H9 (cell line): ENCODE measurements around the gene FRZB. TPM values are rescaled to one million over a fixed set of nuclear protein-coding genes. Genes with fewer than 3 reads are reported as not detected.

Experiments used
- DNase-seq: peaks from one replicate; pipeline ENCODE4 v3.0.0-alpha.2; 2017
- H2AFZ ChIP-seq: one replicate; pipeline ENCODE4 v1.6.1; 2013; ENCODE audit warnings: mild to moderate bottlenecking, low read length, control low read depth, moderate library complexity
- H2AK5ac ChIP-seq: 2 replicates; pipeline ENCODE4 v1.6.1; 2013; ENCODE audit warnings: low read length, control low read depth, mixed read lengths; ENCODE audit not compliant: insufficient read length
- H2BK120ac ChIP-seq: one replicate; pipeline ENCODE4 v1.6.1; 2013; ENCODE audit warnings: low read depth, mild to moderate bottlenecking, low read length, control low read depth, inconsistent platforms; ENCODE audit not compliant: poor library complexity, severe bottlenecking
- H2BK12ac ChIP-seq: 2 replicates; pipeline ENCODE4 v1.6.1; 2013; ENCODE audit warnings: low read length, control low read depth, mixed read lengths, low read depth; ENCODE audit not compliant: insufficient read length
- H2BK15ac ChIP-seq: 2 replicates; pipeline ENCODE4 v1.6.1; 2013; ENCODE audit warnings: low read depth, low read length, control low read depth
- H2BK20ac ChIP-seq: one replicate; pipeline ENCODE4 v1.6.1; 2013; ENCODE audit warnings: low read depth, mild to moderate bottlenecking, low read length, control low read depth, inconsistent platforms; ENCODE audit not compliant: poor library complexity, severe bottlenecking
- H2BK5ac ChIP-seq: 2 replicates; pipeline ENCODE4 v1.6.1; 2013; ENCODE audit warnings: low read length, control low read depth, mixed read lengths; ENCODE audit not compliant: insufficient read length
- H3K14ac ChIP-seq: 2 replicates; pipeline ENCODE4 v1.6.1; 2013; ENCODE audit warnings: low read length, control low read depth; ENCODE audit not compliant: insufficient read depth
- H3K18ac ChIP-seq: 2 replicates; pipeline ENCODE4 v1.6.1; 2013; ENCODE audit warnings: low read depth, mild to moderate bottlenecking, mixed read lengths, low read length, control low read depth; ENCODE audit not compliant: insufficient read length
- H3K23ac ChIP-seq: 2 replicates; pipeline ENCODE4 v1.6.1; 2013; ENCODE audit warnings: low read length, control low read depth, mixed read lengths, low read depth; ENCODE audit not compliant: insufficient read length
- H3K23me2 ChIP-seq: 2 replicates; pipeline ENCODE4 v1.6.1; 2013; ENCODE audit warnings: low read depth, mild to moderate bottlenecking, mixed read lengths, low read length, control low read depth; ENCODE audit not compliant: insufficient read length, poor library complexity, severe bottlenecking
- H3K27ac ChIP-seq: 2 replicates; pipeline ENCODE4 v1.5.1; 2013; ENCODE audit warnings: low read length, control low read depth, mixed read lengths, low read depth; ENCODE audit not compliant: insufficient read length
- H3K27me3 ChIP-seq: 2 replicates; pipeline ENCODE4 v1.6.1; 2013; ENCODE audit warnings: low read length, control low read depth, inconsistent platforms; ENCODE audit not compliant: insufficient read depth
- H3K4ac ChIP-seq: 2 replicates; pipeline ENCODE4 v1.6.1; 2013; ENCODE audit warnings: low read depth, mild to moderate bottlenecking, control low read depth, inconsistent platforms, low read length, moderate library complexity
- H3K4me1 ChIP-seq: 2 replicates; pipeline ENCODE4 v1.6.1; 2013; ENCODE audit warnings: low read length, control low read depth, inconsistent platforms; ENCODE audit not compliant: insufficient read depth
- H3K4me2 ChIP-seq: 2 replicates; pipeline ENCODE4 v1.6.1; 2013; ENCODE audit warnings: low read length, control low read depth, mixed read lengths; ENCODE audit not compliant: insufficient read length, insufficient read depth
- H3K56ac ChIP-seq: 2 replicates; pipeline ENCODE4 v1.6.1; 2013; ENCODE audit warnings: low read depth, mild to moderate bottlenecking, mixed read lengths, low read length, control low read depth; ENCODE audit not compliant: insufficient read length
- H3K79me1 ChIP-seq: 2 replicates; pipeline ENCODE4 v1.6.1; 2013; ENCODE audit warnings: low read depth, mild to moderate bottlenecking, moderate library complexity, low read length, control low read depth, inconsistent platforms; ENCODE audit not compliant: insufficient read depth, poor library complexity, severe bottlenecking
- H3K79me2 ChIP-seq: 2 replicates; pipeline ENCODE4 v1.6.1; 2013; ENCODE audit warnings: low read length, control low read depth, inconsistent platforms; ENCODE audit not compliant: insufficient read depth
- H3K9ac ChIP-seq: 2 replicates; pipeline ENCODE4 v1.6.1; 2013; ENCODE audit warnings: low read length, control low read depth, mixed read lengths; ENCODE audit not compliant: insufficient read length; ENCODE audit errors: extremely low read depth
- H3K9me3 ChIP-seq: one replicate; pipeline ENCODE4 v1.6.1; 2013; ENCODE audit warnings: low read depth, low read length, inconsistent platforms; ENCODE audit not compliant: control insufficient read depth
- H3T11ph ChIP-seq: one replicate; pipeline ENCODE4 v1.6.1; 2013; ENCODE audit warnings: mild to moderate bottlenecking, low read length, control low read depth, inconsistent platforms
- H4K20me1 ChIP-seq: one replicate; pipeline ENCODE4 v1.6.1; 2013; ENCODE audit not compliant: control insufficient read depth, insufficient read length, insufficient read depth
- H4K5ac ChIP-seq: 2 replicates; pipeline ENCODE4 v1.6.1; 2013; ENCODE audit warnings: low read depth, mild to moderate bottlenecking, mixed read lengths, low read length, control low read depth; ENCODE audit not compliant: insufficient read length
- H4K8ac ChIP-seq: replicated peaks from 2 replicates; pipeline ENCODE4 v1.6.1; 2013; ENCODE audit warnings: low read length, control low read depth, mixed read lengths, low read depth; ENCODE audit not compliant: insufficient read length
- H4K91ac ChIP-seq: 2 replicates; pipeline ENCODE4 v1.6.1; 2013; ENCODE audit warnings: low read depth, mild to moderate bottlenecking, moderate library complexity, mixed read lengths, low read length, control low read depth; ENCODE audit not compliant: insufficient read length
- H3K27ac Mint-ChIP-seq, 3 experiments: 2 replicates in 2 of 3; 3 replicates in 1 of 3; pipeline ENCODE4 v1.8.0; 2020 to 2021; ENCODE audit warnings: mixed read lengths in 3 of 3, mild to moderate bottlenecking in 1 of 3, moderate library complexity in 1 of 3
- H3K27me3 Mint-ChIP-seq: 2 replicates; pipeline ENCODE4 v1.8.0; 2021; ENCODE audit warnings: low read depth, mild to moderate bottlenecking, moderate library complexity, mixed read lengths
- H3K36me3 Mint-ChIP-seq, 3 experiments: 2 replicates in 2 of 3; 3 replicates in 1 of 3; pipeline ENCODE4 v1.8.0; 2020 to 2021; ENCODE audit warnings: low read depth in 3 of 3, mixed read lengths in 3 of 3; ENCODE audit not compliant: insufficient read depth in 1 of 3
- H3K4me1 Mint-ChIP-seq, 2 experiments: 2 replicates each; pipeline ENCODE4 v1.8.0; 2020; ENCODE audit warnings: mixed read lengths in 2 of 2
- H3K4me3 Mint-ChIP-seq, 2 experiments: 2 replicates in 1 of 2; 3 replicates in 1 of 2; pipeline ENCODE4 v1.8.0; 2020 to 2021; ENCODE audit warnings: mild to moderate bottlenecking in 2 of 2, mixed read lengths in 2 of 2, moderate library complexity in 1 of 2
- H3K9me3 Mint-ChIP-seq, 2 experiments: 2 replicates in 1 of 2; 3 replicates in 1 of 2; pipeline ENCODE4 v1.8.0; 2020; ENCODE audit warnings: mild to moderate bottlenecking in 2 of 2, mixed read lengths in 2 of 2, moderate library complexity in 1 of 2
- WGBS: extraction: QIAGEN DNeasy Blood & Tissue Kit; methylation state at CpG from one replicate; pipeline ENCODE4 v1.1.7; 2013; ENCODE audit warnings: missing lambda C conversion rate, low lambda C conversion rate, mixed read lengths; ENCODE audit not compliant: insufficient read length; ENCODE audit errors: extremely low coverage; 5-methylcytosine and 5-hydroxymethylcytosine counted together
- total RNA-seq: library from RNA; stranded (reverse); gene quantifications from 2 replicates; pipeline ENCODE4 v1.2.1, GENCODE V29; 2021
- TF ChIP-seq, protein P1 (sequence below): fragments of 200-600 bp; sonication (generic); conservative IDR thresholded peaks from 3 replicates; pipeline ENCODE4 v1.8.0; 2021; ENCODE audit warnings: antibody characterized with exemption, mild to moderate bottlenecking

The FRZB gene
- total RNA-seq, 1 experiment from 2014 or later: 1.1 TPM

DNA sequence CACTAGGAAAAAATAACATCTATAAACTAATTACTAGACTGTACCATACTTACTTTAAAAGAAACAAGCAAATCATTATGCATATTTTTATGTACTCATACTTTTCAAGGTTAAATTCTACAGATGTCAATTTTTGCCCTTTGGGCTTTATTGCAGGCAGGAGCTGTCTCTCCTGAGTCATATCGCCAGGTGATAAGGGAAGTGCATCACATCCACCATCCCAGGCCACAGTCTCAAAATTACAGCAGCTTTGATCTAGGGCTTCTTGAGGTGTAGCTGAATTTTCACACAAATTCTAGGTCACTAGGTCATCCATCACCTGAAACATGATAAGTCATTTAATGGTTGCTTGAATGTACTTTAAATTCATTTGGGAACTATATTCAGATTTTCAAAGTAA is 38.4 kb upstream of the FRZB start:
- peaks cover 0 to 10% (median 0%) of the 10 kb centered on the region in 3 experiments; a peak in 4 of 7 replicates for H3K36me3 Mint-ChIP-seq
- H2BK20ac ChIP-seq: no peak overlapping the region
- no peak overlapping the region for H2AK5ac ChIP-seq
- H3T11ph ChIP-seq: no peak overlapping the region
- no peak overlapping the region for H3K27ac ChIP-seq
- H3K79me1 ChIP-seq: no peaks in the 10 kb centered on the region
- H3K9me3 Mint-ChIP-seq: no peaks in the 10 kb centered on the region
- H3K4me2 ChIP-seq: no peak overlapping the region
- no peak overlapping the region for H3K27ac Mint-ChIP-seq
- no peaks in the 10 kb centered on the region; the same call in 1 of the 2 replicates for H3K4me1 ChIP-seq
- H4K5ac ChIP-seq: no peak overlapping the region
- TF ChIP-seq, protein P1, sequence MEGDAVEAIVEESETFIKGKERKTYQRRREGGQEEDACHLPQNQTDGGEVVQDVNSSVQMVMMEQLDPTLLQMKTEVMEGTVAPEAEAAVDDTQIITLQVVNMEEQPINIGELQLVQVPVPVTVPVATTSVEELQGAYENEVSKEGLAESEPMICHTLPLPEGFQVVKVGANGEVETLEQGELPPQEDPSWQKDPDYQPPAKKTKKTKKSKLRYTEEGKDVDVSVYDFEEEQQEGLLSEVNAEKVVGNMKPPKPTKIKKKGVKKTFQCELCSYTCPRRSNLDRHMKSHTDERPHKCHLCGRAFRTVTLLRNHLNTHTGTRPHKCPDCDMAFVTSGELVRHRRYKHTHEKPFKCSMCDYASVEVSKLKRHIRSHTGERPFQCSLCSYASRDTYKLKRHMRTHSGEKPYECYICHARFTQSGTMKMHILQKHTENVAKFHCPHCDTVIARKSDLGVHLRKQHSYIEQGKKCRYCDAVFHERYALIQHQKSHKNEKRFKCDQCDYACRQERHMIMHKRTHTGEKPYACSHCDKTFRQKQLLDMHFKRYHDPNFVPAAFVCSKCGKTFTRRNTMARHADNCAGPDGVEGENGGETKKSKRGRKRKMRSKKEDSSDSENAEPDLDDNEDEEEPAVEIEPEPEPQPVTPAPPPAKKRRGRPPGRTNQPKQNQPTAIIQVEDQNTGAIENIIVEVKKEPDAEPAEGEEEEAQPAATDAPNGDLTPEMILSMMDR: no peak
- no peaks in the 10 kb centered on the region for H3K27me3 ChIP-seq
- H3K4ac ChIP-seq: no peak overlapping the region
- no peaks in the 10 kb centered on the region for H3K23me2 ChIP-seq
- H3K79me2 ChIP-seq: no peaks in the 10 kb centered on the region
- no peak overlapping the region for H3K56ac ChIP-seq
- H4K20me1 ChIP-seq: no peaks in the 10 kb centered on the region
- no peak overlapping the region for H2BK120ac ChIP-seq
- no peak for DNase-seq
- peaks cover 10 to 11% of the 10 kb centered on the region in 2 experiments for H3K4me1 Mint-ChIP-seq
- H3K23ac ChIP-seq: no peak overlapping the region
- H3K4me3 Mint-ChIP-seq: no peak overlapping the region
- no CpG with 5 or more reads among the region's 1 CpG for WGBS
- no peak overlapping the region for H2BK12ac ChIP-seq
- H2AFZ ChIP-seq: no peak overlapping the region
- no peak overlapping the region for H4K8ac ChIP-seq
- no peaks in the 10 kb centered on the region; the same call in 1 of the 2 replicates for H3K27me3 Mint-ChIP-seq
- H3K9me3 ChIP-seq: no peaks in the 10 kb centered on the region
- H3K9ac ChIP-seq: no peak overlapping the region
- no peak overlapping the region for H3K14ac ChIP-seq
- no peak overlapping the region for H2BK15ac ChIP-seq
- H4K91ac ChIP-seq: no peak overlapping the region
- no peak overlapping the region for H2BK5ac ChIP-seq
- no peak overlapping the region for H3K18ac ChIP-seq
